Testis (tissue), 3 donors: Measurements from ENCODE around the gene GPR21. TPM values are rescaled to one million over a fixed set of nuclear protein-coding genes. Genes with fewer than 3 reads are reported as not detected.

ENCODE experiments used
- DNase-seq: peaks from one replicate; pipeline ENCODE4 v3.0.0-alpha.2; 2019
- H3K27ac ChIP-seq, 2 donors: fragments of 200-600 bp; sonication (generic); one replicate each; pipeline ENCODE4 v1.5.1; 2019
- H3K27me3 ChIP-seq: fragments of 200-600 bp; sonication (generic); one replicate; pipeline ENCODE4 v1.5.1; 2019
- H3K36me3 ChIP-seq: fragments of 200-600 bp; sonication (generic); one replicate; pipeline ENCODE4 v1.5.1; 2017; ENCODE audit warnings: low read depth; ENCODE audit errors: missing control alignments
- H3K4me1 ChIP-seq: fragments of 200-600 bp; sonication (generic); one replicate; pipeline ENCODE4 v1.5.1; 2019
- H3K4me3 ChIP-seq, 2 donors: fragments of 200-600 bp; sonication (generic); one replicate each; pipeline ENCODE4 v1.5.1; 2017 to 2019
- H3K9me3 ChIP-seq: fragments of 200-600 bp; sonication (generic); one replicate; pipeline ENCODE4 v1.5.1; 2017
- POLR2A ChIP-seq: fragments of 450-650 bp; IDR thresholded peaks from one replicate; pipeline ENCODE4 v1.6.1; 2017; ENCODE audit warnings: antibody characterized with exemption, mild to moderate bottlenecking, moderate library complexity
- WGBS, 2 donors: methylation state at CpG; one replicate each; pipeline ENCODE4 v1.1.5; 2018; 5-methylcytosine and 5-hydroxymethylcytosine counted together
- intact Hi-C: fragments of 100-400 bp; cut with DNase I; formaldehyde crosslinking; loops from one replicate; pipeline ENCODE4 v1.15.1; 2023; ENCODE audit warnings: low total_unique reads
- polyA plus RNA-seq: library from polyadenylated mRNA; stranded (reverse); fragments of 350-450 nt; fragmentation: Illumina TruSeq; extraction: RNeasy Lipid Tissue Mini Kit (QIAGEN cat#74804); gene quantifications from one replicate; pipeline ENCODE4 v1.2.3, GENCODE V29; 2014; ENCODE audit warnings: low read depth, low replicate concordance; ENCODE audit not compliant: insufficient read depth
- total RNA-seq, 2 donors: library from RNA; depleted of rRNA; stranded (reverse); fragments of >200 nt; gene quantifications; one replicate each; pipeline ENCODE4 v1.2.3, GENCODE V29; 2016
- TF ChIP-seq, protein P1 (sequence below), 3 experiments: fragments of 450-650 bp in 2 of 3; fragments of 200-600 bp in 1 of 3; sonication (generic) in 1 of 3; IDR thresholded peaks; one replicate each; pipeline ENCODE4 v1.5.1; 2016 to 2019; ENCODE audit warnings: antibody characterized with exemption in 3 of 3, mild to moderate bottlenecking in 2 of 3, moderate library complexity in 1 of 3

The GPR21 gene
- total and polyA plus RNA-seq, 3 donors from 2014 or later: 3.5 to 6.7 TPM; not detected in 1

DNA sequence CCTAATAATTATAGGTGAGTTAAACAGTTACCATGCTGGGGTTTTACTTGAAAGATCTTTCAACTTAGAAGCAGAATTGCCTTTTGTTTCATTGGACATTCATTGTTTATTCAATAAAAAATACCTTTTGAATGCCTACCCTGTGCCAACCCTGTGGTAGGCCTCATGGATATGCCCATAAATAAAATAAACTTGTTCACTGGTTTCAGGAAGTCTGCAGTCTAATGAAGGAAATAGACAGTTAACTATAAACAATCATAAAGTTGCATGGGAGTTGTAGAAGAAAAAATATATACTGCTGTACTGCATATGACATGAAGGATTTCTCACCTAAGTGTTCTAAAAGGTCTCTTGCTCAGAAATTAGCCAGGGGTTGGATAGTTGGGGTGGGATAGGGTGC is 5.3 kb upstream of the GPR21 start:
- intact Hi-C loops: no loop called here
- no peak overlapping the region for H3K27ac ChIP-seq
- no peaks in the 10 kb centered on the region for H3K4me1 ChIP-seq
- H3K36me3 ChIP-seq: no peaks in the 10 kb centered on the region
- no peak overlapping the region for H3K4me3 ChIP-seq
- no peaks in the 10 kb centered on the region for H3K27me3 ChIP-seq
- TF ChIP-seq POLR2A: no peak
- TF ChIP-seq, protein P1, sequence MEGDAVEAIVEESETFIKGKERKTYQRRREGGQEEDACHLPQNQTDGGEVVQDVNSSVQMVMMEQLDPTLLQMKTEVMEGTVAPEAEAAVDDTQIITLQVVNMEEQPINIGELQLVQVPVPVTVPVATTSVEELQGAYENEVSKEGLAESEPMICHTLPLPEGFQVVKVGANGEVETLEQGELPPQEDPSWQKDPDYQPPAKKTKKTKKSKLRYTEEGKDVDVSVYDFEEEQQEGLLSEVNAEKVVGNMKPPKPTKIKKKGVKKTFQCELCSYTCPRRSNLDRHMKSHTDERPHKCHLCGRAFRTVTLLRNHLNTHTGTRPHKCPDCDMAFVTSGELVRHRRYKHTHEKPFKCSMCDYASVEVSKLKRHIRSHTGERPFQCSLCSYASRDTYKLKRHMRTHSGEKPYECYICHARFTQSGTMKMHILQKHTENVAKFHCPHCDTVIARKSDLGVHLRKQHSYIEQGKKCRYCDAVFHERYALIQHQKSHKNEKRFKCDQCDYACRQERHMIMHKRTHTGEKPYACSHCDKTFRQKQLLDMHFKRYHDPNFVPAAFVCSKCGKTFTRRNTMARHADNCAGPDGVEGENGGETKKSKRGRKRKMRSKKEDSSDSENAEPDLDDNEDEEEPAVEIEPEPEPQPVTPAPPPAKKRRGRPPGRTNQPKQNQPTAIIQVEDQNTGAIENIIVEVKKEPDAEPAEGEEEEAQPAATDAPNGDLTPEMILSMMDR (IDR thresholded peaks at IDR 0.05): no peak
- no peak for DNase-seq
- H3K9me3 ChIP-seq: no peaks in the 10 kb centered on the region

DNA sequence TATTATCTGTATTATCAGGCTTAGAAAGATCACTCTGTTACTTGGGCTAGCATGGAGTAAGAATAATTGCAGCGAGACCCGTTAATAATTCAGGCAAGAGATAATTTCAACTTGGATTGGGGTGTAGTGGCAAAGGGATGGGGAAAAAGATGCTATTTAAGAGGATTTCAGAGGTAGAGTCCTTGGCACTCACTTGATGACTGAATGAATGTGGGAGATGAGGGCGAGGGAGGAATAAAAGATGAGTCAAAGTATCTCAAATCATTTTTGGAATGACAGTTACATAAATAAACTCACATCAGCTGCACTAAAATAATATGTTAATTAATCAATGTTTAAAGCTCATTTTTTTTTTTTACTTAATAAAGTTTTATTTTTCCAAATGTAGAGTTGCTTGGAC is 4.5 kb upstream of the GPR21 start:
- H3K9me3 ChIP-seq: no peaks in the 10 kb centered on the region
- H3K4me1 ChIP-seq: no peaks in the 10 kb centered on the region
- H3K36me3 ChIP-seq: no peaks in the 10 kb centered on the region
- no peaks in the 10 kb centered on the region for H3K27me3 ChIP-seq
- H3K4me3 ChIP-seq: no peak overlapping the region
- intact Hi-C loops: no loop called here
- TF ChIP-seq, protein P1 (IDR thresholded peaks at IDR 0.05): no peak
- TF ChIP-seq POLR2A: no peak
- no peak overlapping the region for H3K27ac ChIP-seq
- WGBS, 2 donors: 92 to 97% methylated on average over 3 of the region's 3 CpGs
- DNase-seq: no peak

DNA sequence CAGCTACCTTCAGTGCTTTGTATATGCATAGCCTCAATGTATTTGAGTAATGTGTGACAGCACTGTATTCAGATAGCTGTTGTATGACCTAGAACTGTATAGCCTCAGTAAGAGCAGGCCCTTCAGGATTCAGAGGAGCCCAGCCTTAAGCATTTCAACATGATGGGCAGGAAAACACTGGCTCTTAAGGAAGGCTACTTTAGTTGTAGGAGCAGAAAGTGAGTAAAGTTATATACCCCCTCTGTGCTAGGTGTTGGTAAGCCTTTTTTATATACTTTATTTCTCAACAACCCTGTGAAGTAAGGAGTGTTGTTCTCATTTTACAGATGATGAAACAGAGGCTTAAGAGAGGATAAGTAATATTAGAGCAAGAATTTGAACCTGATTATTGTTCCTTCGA is 1.5 kb upstream of the GPR21 start:
- intact Hi-C loops: no loop called here
- Histone ChIP-seq H3K27ac (no peak overlapping the region), H3K27me3 (no peaks in the 10 kb centered on the region), H3K36me3 (no peaks in the 10 kb centered on the region), H3K4me3 (no peak overlapping the region), H3K9me3 (no peaks in the 10 kb centered on the region), H3K4me1 (no peaks in the 10 kb centered on the region)
- WGBS, 2 donors: 87 to 98% methylated on average over 1 of the region's 1 CpG
- no peak for TF ChIP-seq POLR2A
- TF ChIP-seq, protein P1 (IDR thresholded peaks at IDR 0.05): no peak
- no peak for DNase-seq

DNA sequence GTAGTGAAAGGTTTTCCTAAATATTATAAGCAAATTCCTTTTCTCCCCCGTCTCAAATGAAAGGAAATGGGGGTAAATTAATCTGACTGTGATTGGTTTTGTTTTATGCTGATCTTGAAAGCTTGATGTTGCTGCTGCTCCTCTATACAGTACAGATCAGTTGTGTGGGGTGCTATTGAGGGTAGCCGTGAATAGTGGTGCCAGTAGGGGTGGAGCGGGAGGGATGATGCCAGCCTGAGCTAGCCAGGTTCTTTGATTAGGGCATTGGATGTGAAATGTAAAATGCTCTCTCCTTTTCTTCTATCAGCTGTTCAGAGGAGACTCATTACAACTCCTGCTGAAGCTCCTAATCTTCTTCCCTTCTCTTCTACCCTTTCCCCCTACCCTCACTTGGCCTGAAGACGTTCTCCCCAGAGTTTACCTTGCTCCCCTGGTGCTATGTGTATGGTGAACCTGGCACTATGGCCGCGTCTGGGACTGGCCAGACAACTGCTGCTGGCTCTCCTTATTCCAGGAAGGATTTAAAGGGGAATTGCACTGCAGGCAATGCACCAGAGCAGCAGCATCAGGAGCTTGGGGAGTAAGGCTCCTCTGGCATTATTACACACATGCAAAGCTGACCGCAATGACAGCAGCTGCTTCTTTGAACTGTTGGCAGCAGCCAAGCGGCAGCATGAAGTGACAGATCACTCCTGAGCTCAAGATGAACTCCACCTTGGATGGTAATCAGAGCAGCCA is 566 bp downstream of the GPR21 start:
- no peak overlapping the region for H3K4me3 ChIP-seq
- TF ChIP-seq, protein P1 (IDR thresholded peaks at IDR 0.05): no peak
- TF ChIP-seq POLR2A: no peak
- WGBS, 2 donors: 63 to 79% methylated on average over 8 of the region's 8 CpGs
- no peaks in the 10 kb centered on the region for H3K4me1 ChIP-seq
- H3K27me3 ChIP-seq: no peaks in the 10 kb centered on the region
- no peak for DNase-seq
- no peaks in the 10 kb centered on the region for H3K36me3 ChIP-seq
- H3K27ac ChIP-seq: no peak overlapping the region
- H3K9me3 ChIP-seq: no peaks in the 10 kb centered on the region
- intact Hi-C loops: no loop called here

DNA sequence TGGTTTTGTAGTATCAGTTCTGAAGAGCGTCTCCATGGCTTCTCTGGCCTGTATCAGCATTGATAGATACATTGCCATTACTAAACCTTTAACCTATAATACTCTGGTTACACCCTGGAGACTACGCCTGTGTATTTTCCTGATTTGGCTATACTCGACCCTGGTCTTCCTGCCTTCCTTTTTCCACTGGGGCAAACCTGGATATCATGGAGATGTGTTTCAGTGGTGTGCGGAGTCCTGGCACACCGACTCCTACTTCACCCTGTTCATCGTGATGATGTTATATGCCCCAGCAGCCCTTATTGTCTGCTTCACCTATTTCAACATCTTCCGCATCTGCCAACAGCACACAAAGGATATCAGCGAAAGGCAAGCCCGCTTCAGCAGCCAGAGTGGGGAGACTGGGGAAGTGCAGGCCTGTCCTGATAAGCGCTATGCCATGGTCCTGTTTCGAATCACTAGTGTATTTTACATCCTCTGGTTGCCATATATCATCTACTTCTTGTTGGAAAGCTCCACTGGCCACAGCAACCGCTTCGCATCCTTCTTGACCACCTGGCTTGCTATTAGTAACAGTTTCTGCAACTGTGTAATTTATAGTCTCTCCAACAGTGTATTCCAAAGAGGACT is 1.5 kb downstream of the GPR21 start:
- intact Hi-C loops: no loop called here
- Histone ChIP-seq H3K4me3 (no peak overlapping the region), H3K9me3 (no peaks in the 10 kb centered on the region), H3K27me3 (no peaks in the 10 kb centered on the region), H3K36me3 (no peaks in the 10 kb centered on the region), H3K4me1 (no peaks in the 10 kb centered on the region), H3K27ac (no peak overlapping the region)
- TF ChIP-seq, protein P1 (IDR thresholded peaks at IDR 0.05): no peak
- WGBS, 2 donors: 84 to 89% methylated on average over 13 of the region's 13 CpGs
- DNase-seq: no peak
